Measurements from ENCODE around the gene AGAP3. TPM values are rescaled to one million over a fixed set of nuclear protein-coding genes. Genes with fewer than 3 reads are reported as not detected.
A peak's percentile ranks its signal among the peaks of the same experiment; 100 is the strongest.

The AGAP3 gene
- total and polyA plus RNA-seq, 7 donors: 27.7 to 89.7 (median 36.4) TPM

GRCh38 chr7:151123822-151124464, 37.7 kb downstream of the AGAP3 start:
- DNase-seq: peak; percentile 91
- Histone ChIP-seq H3K36me3 (peaks cover 19 to 64% (median 48%) of the 10 kb centered on the region in 4 donors), H3K27me3 (no peaks in the 10 kb centered on the region), H3K4me3 (no peak overlapping the region), H3K27ac (no peak overlapping the region), H3K9me3 (no peaks in the 10 kb centered on the region), H3K4me1 (peaks cover 0 to 26% (median 15%) of the 10 kb centered on the region in 4 donors)
- intact Hi-C loops (cut with DNase I): loop anchor here (1.0 to 2.0 kb wide), 2 partner anchors 48 to 179 kb away; no protein-coding TSS in a partner anchor
- TF ChIP-seq, protein P1, sequence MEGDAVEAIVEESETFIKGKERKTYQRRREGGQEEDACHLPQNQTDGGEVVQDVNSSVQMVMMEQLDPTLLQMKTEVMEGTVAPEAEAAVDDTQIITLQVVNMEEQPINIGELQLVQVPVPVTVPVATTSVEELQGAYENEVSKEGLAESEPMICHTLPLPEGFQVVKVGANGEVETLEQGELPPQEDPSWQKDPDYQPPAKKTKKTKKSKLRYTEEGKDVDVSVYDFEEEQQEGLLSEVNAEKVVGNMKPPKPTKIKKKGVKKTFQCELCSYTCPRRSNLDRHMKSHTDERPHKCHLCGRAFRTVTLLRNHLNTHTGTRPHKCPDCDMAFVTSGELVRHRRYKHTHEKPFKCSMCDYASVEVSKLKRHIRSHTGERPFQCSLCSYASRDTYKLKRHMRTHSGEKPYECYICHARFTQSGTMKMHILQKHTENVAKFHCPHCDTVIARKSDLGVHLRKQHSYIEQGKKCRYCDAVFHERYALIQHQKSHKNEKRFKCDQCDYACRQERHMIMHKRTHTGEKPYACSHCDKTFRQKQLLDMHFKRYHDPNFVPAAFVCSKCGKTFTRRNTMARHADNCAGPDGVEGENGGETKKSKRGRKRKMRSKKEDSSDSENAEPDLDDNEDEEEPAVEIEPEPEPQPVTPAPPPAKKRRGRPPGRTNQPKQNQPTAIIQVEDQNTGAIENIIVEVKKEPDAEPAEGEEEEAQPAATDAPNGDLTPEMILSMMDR (IDR thresholded peaks at IDR 0.05): peak; percentile 93 to 98 (median 96)
- TF ChIP-seq EP300 (IDR thresholded peaks at IDR 0.05) (no peak), POLR2A (IDR thresholded peaks at IDR 0.05) (no peak), POLR2AphosphoS5 (IDR thresholded peaks at IDR 0.05) (no peak)
- WGBS, 2 donors: 45 to 51% methylated on average over 24 of the region's 24 CpGs

GRCh38 chr7:151124481-151124880, 38.2 kb downstream of the AGAP3 start:
- Histone ChIP-seq H3K9me3 (no peaks in the 10 kb centered on the region), H3K4me3 (no peak overlapping the region), H3K4me1 (peaks cover 0 to 26% (median 15%) of the 10 kb centered on the region in 4 donors), H3K36me3 (peaks cover 25 to 64% (median 48%) of the 10 kb centered on the region in 4 donors), H3K27me3 (no peaks in the 10 kb centered on the region), H3K27ac (no peak overlapping the region)
- WGBS, 2 donors: 84 to 93% methylated on average over 7 of the region's 7 CpGs
- TF ChIP-seq, protein P1 (IDR thresholded peaks at IDR 0.05): no peak
- no peak for TF ChIP-seq POLR2A (IDR thresholded peaks at IDR 0.05)
- TF ChIP-seq EP300 (IDR thresholded peaks at IDR 0.05): no peak
- TF ChIP-seq POLR2AphosphoS5 (IDR thresholded peaks at IDR 0.05): no peak
- DNase-seq: no peak
- intact Hi-C loops (cut with DNase I): loop anchor here (1.0 to 2.0 kb wide), 2 partner anchors 48 to 178 kb away; no protein-coding TSS in a partner anchor

DNA sequence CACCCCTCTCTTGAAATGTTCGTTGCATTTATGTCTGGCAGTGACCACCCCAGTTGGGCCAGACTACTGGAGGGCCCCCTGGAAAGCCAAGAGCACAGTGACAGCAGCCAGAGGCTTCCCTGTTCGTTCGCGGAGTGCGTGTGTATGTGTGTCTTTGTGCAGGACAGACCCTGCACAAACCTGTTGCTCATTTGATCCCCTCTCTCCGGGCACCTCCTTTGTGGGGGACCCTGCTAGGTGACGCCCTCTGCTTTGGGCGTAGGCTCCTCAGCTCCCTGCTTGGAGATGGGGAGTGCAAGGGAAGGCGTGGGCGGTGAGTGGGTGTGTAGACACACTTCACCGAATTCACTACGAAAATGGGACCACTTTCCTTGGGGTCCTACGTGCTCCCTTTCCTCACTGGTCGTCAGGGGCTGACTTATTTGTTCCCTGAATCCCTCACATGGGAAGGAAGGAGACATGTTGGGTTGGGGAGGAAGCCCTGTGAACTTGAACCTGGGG, 38.7 kb downstream of the AGAP3 start:
- H3K36me3 ChIP-seq: peaks cover 27 to 64% (median 48%) of the 10 kb centered on the region in 4 donors
- WGBS, 2 donors: 82 to 92% methylated on average over 14 of the region's 14 CpGs
- H3K27me3 ChIP-seq: no peaks in the 10 kb centered on the region
- DNase-seq: no peak
- peak overlapping the region in 1 of 4 donors; percentile 47 for H3K4me3 ChIP-seq
- intact Hi-C loops (cut with DNase I): loop anchor here (1.0 to 2.0 kb wide), 2 partner anchors 47 to 178 kb away; no protein-coding TSS in a partner anchor
- peaks cover 0 to 26% (median 15%) of the 10 kb centered on the region in 4 donors for H3K4me1 ChIP-seq
- H3K9me3 ChIP-seq: no peaks in the 10 kb centered on the region
- no peak overlapping the region for H3K27ac ChIP-seq
- no peak for TF ChIP-seq POLR2A (IDR thresholded peaks at IDR 0.05)

GRCh38 chr7:151125470-151125845, 39.2 kb downstream of the AGAP3 start:
- Histone ChIP-seq H3K4me1 (peaks cover 0 to 26% (median 15%) of the 10 kb centered on the region in 4 donors), H3K27ac (peak overlapping the region in 1 of 4 donors; percentile 19), H3K27me3 (no peaks in the 10 kb centered on the region), H3K36me3 (peaks cover 27 to 64% (median 48%) of the 10 kb centered on the region in 4 donors), H3K4me3 (peak overlapping the region in 3 of 4 donors; percentile 40 to 48 (median 47)), H3K9me3 (no peaks in the 10 kb centered on the region)
- intact Hi-C loops (cut with DNase I): loop anchor here (2.0 kb wide), 1 partner anchor 177 kb away; no protein-coding TSS in a partner anchor
- TF ChIP-seq POLR2A (IDR thresholded peaks at IDR 0.05): no peak
- TF ChIP-seq EP300 (IDR thresholded peaks at IDR 0.05): no peak
- TF ChIP-seq, protein P1 (IDR thresholded peaks at IDR 0.05): peak in 1 of 4 experiments; percentile 24
- WGBS, 2 donors: 8 to 36% methylated on average over 22 of the region's 22 CpGs
- DNase-seq: no peak

GRCh38 chr7:151125846-151126481, 39.7 kb downstream of the AGAP3 start:
- no peak for TF ChIP-seq EP300 (IDR thresholded peaks at IDR 0.05)
- TF ChIP-seq POLR2A (IDR thresholded peaks at IDR 0.05): no peak
- TF ChIP-seq, protein P1 (IDR thresholded peaks at IDR 0.05): no peak
- TF ChIP-seq POLR2AphosphoS5 (IDR thresholded peaks at IDR 0.05): no peak
- Histone ChIP-seq H3K27ac (peak overlapping the region in 1 of 4 donors; percentile 19), H3K27me3 (no peaks in the 10 kb centered on the region), H3K4me1 (peaks cover 0 to 26% (median 15%) of the 10 kb centered on the region in 4 donors), H3K4me3 (peak overlapping the region in 3 of 4 donors; percentile 40 to 48 (median 47)), H3K9me3 (no peaks in the 10 kb centered on the region), H3K36me3 (peaks cover 24 to 64% (median 48%) of the 10 kb centered on the region in 4 donors)
- DNase-seq: no peak
- intact Hi-C loops (cut with DNase I): loop anchor here (2.0 kb wide), 1 partner anchor 177 kb away; no protein-coding TSS in a partner anchor
- WGBS, 2 donors: 9 to 57% methylated on average over 58 of the region's 58 CpGs
